ENCODE data around the gene CBX7. TPM values are rescaled to one million over a fixed set of nuclear protein-coding genes. Genes with fewer than 3 reads are reported as not detected.

CBX7 gene
- total RNA-seq, 1 donor from 2014 or later, result 11.6 TPM

DNA sequence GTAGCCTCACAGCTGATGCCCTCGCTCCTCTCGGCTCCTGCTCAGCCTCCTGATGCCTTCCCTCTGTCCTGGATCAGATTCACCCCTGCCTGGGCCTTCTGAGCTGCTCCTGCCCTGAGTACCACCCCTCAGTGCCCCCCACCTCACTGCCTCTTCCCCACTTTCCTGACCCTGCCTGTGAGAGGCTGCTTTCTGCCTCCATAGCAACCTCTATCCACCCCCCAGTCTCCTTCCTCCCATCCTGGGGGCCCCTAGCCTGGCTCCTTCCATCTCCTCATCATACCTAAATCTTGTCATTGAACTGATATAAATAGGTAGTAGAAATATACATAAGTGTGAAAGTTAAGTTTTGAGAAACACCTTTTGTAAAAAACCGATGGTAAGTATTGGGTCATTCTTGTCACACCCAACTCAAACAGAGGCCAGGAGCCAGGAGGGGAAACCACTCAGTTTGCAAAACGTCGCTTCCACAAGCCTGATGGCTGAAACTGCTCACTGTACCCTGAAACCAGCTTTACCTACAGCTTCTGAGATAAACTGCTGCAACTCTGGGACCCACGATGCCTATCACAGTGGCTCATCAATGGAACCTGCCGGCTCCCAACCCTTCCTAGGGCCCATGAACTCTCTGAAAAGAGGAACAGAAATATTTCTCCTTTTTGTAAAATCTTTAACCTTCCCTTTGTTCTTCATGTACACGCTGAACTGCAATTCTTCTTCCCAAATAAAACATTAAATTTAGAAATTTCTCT is 60.2 kb downstream of the CBX7 start:
- Mint-ChIP-seq H3K4me1 (peaks cover 82% of the 10 kb centered on the region), H3K4me3 (peak overlapping the region; percentile 66), H3K36me3 (ENCODE audit: low read depth) (peaks cover 2% of the 10 kb centered on the region), H3K27me3 (no peaks in the 10 kb centered on the region), H3K9me3 (no peaks in the 10 kb centered on the region), H3K27ac (peak overlapping the region; percentile 96)
- peak; percentile 71 for DNase-seq
- intact Hi-C loops (cut with micrococcal nuclease), result no loop called here

- Mint-ChIP-seq H3K4me3 (peak overlapping the region; percentile 66), H3K27me3 (no peaks in the 10 kb centered on the region), H3K4me1 (peaks cover 81% of the 10 kb centered on the region), H3K27ac (peak overlapping the region; percentile 96), H3K36me3 (ENCODE audit: low read depth) (peaks cover 7% of the 10 kb centered on the region), H3K9me3 (no peaks in the 10 kb centered on the region)
- no peak for DNase-seq
- intact Hi-C loops (cut with micrococcal nuclease), result loop anchor here (2.0 kb wide), 2 partner anchors 151 to 221 kb away; no protein-coding TSS in a partner anchor
Measured at GRCh38 chr22:39091126-39092081, 61.1 kb downstream of the CBX7 start.

DNA sequence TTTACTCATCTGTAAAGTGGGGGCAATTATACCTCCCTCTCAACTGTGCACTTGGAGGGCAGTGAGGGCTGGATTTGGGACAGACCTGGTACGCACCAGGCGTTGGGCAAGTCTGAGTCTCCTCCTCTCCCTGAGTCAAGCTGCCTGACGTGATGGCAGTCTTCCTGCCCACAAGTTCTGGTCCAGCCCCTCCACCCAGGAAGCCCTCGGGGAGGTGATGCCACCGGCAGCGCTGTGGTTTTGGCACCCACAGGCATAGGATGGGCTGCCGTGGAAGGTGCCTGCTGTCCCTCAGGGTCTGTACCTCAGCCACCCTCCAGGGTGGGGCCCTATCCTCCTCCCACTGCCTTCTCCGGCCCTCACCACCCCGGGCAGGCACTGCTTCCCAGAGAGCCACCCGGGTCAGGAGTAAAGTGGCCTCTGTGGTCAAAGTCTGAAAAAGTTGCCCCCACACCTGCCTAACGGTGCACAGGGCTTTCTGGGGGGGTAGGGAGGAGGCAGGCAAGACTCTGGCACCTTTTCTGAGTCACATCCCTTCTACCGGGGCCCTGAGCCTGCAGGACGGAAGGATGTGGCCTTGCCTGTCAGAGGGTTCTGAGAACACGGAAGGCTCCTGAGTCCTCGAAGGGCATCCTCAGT is 61.9 kb downstream of the CBX7 start:
- peak overlapping the region; percentile 66 for H3K4me3 Mint-ChIP-seq
- intact Hi-C loops (cut with micrococcal nuclease), result loop anchor here (1.0 to 2.0 kb wide), 3 partner anchors 9 to 220 kb away; no protein-coding TSS in a partner anchor
- H3K4me1 Mint-ChIP-seq, result peaks cover 78% of the 10 kb centered on the region
- DNase-seq, result peak; percentile 94
- H3K9me3 Mint-ChIP-seq, result no peaks in the 10 kb centered on the region
- peak overlapping the region; percentile 96 for H3K27ac Mint-ChIP-seq
- no peaks in the 10 kb centered on the region for H3K27me3 Mint-ChIP-seq
- H3K36me3 Mint-ChIP-seq (ENCODE audit: low read depth), result peaks cover 13% of the 10 kb centered on the region

- no peak for DNase-seq
- peak overlapping the region; percentile 96 for H3K27ac Mint-ChIP-seq
- intact Hi-C loops (cut with micrococcal nuclease), result loop anchor here (1.0 to 2.0 kb wide), 3 partner anchors 9 to 219 kb away; no protein-coding TSS in a partner anchor
- no peaks in the 10 kb centered on the region for H3K27me3 Mint-ChIP-seq
- peaks cover 76% of the 10 kb centered on the region for H3K4me1 Mint-ChIP-seq
- peak overlapping the region; percentile 66 for H3K4me3 Mint-ChIP-seq
- H3K36me3 Mint-ChIP-seq (ENCODE audit: low read depth), result peaks cover 13% of the 10 kb centered on the region
- H3K9me3 Mint-ChIP-seq, result no peaks in the 10 kb centered on the region
Measured at GRCh38 chr22:39089928-39090327, 62.6 kb downstream of the CBX7 start.

DNA sequence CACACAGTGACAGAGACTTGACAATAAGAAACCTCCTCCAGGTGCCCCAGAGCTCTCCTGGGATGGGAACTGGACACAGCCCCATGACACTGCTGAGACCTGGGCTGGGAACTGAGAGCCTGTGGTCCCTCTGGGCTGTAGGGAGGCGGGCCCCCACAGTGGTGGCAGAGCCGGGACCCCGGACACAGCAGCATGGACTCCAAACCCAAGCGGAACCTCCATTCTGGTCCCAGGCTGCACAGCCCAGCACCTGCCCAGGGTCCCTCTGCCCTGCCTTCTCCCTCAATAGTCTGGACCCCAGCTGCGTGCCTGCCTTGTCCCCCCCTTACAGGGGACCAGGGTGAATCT is 63.8 kb downstream of the CBX7 start:
- intact Hi-C loops (cut with micrococcal nuclease), result no loop called here
- Mint-ChIP-seq H3K4me1 (peaks cover 69% of the 10 kb centered on the region), H3K27me3 (no peaks in the 10 kb centered on the region), H3K27ac (peak overlapping the region; percentile 63), H3K4me3 (no peak overlapping the region), H3K9me3 (no peaks in the 10 kb centered on the region), H3K36me3 (ENCODE audit: low read depth) (peaks cover 12% of the 10 kb centered on the region)
- DNase-seq, result no peak

DNA sequence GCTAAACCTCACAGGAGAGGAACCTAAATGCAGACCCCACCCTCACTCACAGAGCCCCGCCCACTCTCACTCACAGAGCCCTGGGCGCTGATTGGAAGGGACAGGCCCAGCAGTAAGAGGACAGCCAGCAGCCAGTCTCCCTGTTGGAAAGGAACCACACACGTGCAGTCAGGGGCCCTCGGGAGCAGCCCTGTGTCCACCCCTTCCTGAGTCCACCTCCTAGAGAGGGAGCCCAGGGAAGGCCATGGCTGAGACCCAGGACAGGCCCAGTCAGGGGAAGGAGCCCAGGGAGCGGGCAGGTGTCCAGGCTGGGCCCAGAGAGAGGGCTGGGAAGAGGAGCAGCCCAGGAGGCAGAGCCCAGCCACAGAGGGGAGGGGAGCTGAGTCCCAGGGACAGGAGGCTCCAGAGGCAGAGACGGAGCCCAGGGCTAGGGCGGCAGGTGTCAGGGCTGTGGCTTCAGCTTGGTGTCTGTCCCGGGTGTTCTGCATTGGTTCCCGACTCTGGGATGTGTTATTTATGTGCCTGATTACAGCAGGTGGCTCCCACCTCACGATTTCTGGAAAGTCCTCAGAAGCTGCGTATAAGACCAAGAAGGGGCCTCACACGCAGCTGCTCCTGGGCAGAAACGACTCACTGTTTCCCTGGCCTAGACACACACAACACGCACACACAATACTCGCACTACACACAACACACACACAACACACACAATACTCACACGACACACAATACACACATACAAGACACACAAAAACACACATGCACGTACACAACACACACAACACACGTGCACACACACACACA is 64.4 kb downstream of the CBX7 start:
- H3K36me3 Mint-ChIP-seq (ENCODE audit: low read depth), result peaks cover 16% of the 10 kb centered on the region
- H3K4me3 Mint-ChIP-seq, result peak overlapping the region; percentile 30
- peaks cover 66% of the 10 kb centered on the region for H3K4me1 Mint-ChIP-seq
- H3K27me3 Mint-ChIP-seq, result no peaks in the 10 kb centered on the region
- intact Hi-C loops (cut with micrococcal nuclease), result no loop called here
- H3K9me3 Mint-ChIP-seq, result no peaks in the 10 kb centered on the region
- peak; percentile 65 for DNase-seq
- peak overlapping the region; percentile 82 for H3K27ac Mint-ChIP-seq

DNA sequence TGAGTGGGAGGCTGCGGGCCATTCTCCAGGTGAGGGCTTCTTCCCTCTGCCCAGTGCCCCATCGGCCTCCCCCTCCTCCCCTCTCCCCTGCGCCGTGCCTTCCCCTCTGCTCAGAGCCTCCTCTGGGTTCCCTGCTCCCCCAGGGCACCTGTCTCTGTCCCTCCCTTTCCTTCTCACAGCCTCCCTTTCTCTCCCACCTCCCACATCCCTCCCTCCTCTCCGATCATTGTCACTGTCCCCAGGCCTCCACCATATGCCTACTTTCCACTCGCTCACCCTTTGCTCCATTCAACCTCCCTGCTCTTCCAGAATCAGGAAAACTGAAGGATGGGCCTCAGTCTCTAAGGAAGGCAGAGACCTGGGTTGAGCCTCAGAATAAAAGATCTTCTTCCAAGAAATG is 65.4 kb downstream of the CBX7 start:
- H3K36me3 Mint-ChIP-seq (ENCODE audit: low read depth), result peaks cover 22% of the 10 kb centered on the region
- peaks cover 57% of the 10 kb centered on the region for H3K4me1 Mint-ChIP-seq
- H3K27me3 Mint-ChIP-seq, result no peaks in the 10 kb centered on the region
- peak overlapping the region; percentile 14 for H3K4me3 Mint-ChIP-seq
- no peak for DNase-seq
- no peaks in the 10 kb centered on the region for H3K9me3 Mint-ChIP-seq
- peak overlapping the region; percentile 74 for H3K27ac Mint-ChIP-seq
- intact Hi-C loops (cut with micrococcal nuclease), result no loop called here

- no peak for DNase-seq
- intact Hi-C loops (cut with micrococcal nuclease), result no loop called here
- no peak overlapping the region for H3K4me3 Mint-ChIP-seq
- H3K27ac Mint-ChIP-seq, result no peak overlapping the region
- H3K27me3 Mint-ChIP-seq, result no peaks in the 10 kb centered on the region
- peaks cover 42% of the 10 kb centered on the region for H3K36me3 Mint-ChIP-seq (ENCODE audit: low read depth)
- peaks cover 53% of the 10 kb centered on the region for H3K4me1 Mint-ChIP-seq
- H3K9me3 Mint-ChIP-seq, result no peaks in the 10 kb centered on the region
Measured at GRCh38 chr22:39084666-39085065, 67.8 kb downstream of the CBX7 start.

GRCh38 chr22:39083212-39084165 is 69.0 kb downstream of the CBX7 start:
- H3K4me3 Mint-ChIP-seq, result no peak overlapping the region
- peaks cover 43% of the 10 kb centered on the region for H3K4me1 Mint-ChIP-seq
- no peaks in the 10 kb centered on the region for H3K27me3 Mint-ChIP-seq
- peaks cover 45% of the 10 kb centered on the region for H3K36me3 Mint-ChIP-seq (ENCODE audit: low read depth)
- intact Hi-C loops (cut with micrococcal nuclease), result no loop called here
- peak overlapping the region; percentile 37 for H3K27ac Mint-ChIP-seq
- DNase-seq, result no peak
- H3K9me3 Mint-ChIP-seq, result no peaks in the 10 kb centered on the region

GRCh38 chr22:39081598-39081997 is 70.9 kb downstream of the CBX7 start:
- intact Hi-C loops (cut with micrococcal nuclease), result no loop called here
- Mint-ChIP-seq H3K9me3 (no peaks in the 10 kb centered on the region), H3K27ac (peak overlapping the region; percentile 84), H3K36me3 (ENCODE audit: low read depth) (peaks cover 44% of the 10 kb centered on the region), H3K4me1 (peaks cover 42% of the 10 kb centered on the region), H3K27me3 (no peaks in the 10 kb centered on the region), H3K4me3 (peak overlapping the region; percentile 54)
- no peak for DNase-seq

DNA sequence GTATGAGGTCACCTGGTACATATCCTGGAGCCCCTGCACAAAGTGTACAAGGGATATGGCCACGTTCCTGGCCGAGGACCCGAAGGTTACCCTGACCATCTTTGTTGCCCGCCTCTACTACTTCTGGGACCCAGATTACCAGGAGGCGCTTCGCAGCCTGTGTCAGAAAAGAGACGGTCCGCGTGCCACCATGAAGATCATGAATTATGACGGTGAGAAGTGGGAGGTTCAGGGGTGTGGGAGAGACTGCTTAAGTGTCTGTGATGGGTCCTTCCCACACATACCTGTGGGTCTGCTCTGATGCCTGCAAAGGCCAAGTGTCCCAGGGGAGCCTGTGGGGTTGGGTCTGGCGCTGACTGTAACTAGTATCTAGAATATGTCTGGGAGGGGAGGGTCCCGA is 71.5 kb downstream of the CBX7 start:
- no peak for DNase-seq
- Mint-ChIP-seq H3K4me3 (peak overlapping the region; percentile 54), H3K9me3 (no peaks in the 10 kb centered on the region), H3K27ac (peak overlapping the region; percentile 84), H3K36me3 (ENCODE audit: low read depth) (peaks cover 39% of the 10 kb centered on the region), H3K27me3 (no peaks in the 10 kb centered on the region), H3K4me1 (peaks cover 42% of the 10 kb centered on the region)
- intact Hi-C loops (cut with micrococcal nuclease), result no loop called here

Data from activated CD4-positive, alpha-beta T cell treated with anti-CD3 and anti-CD28 coated beads, Interleukin-2, amount 10 ng/mL, durations not matched to agents 24 days and 14 days (primary cell).